HL-60/S4 treated with retinoic acid at 250 ng/mL for 4 days and 3 days (cell line): ENCODE measurements around the gene AGAP3.

Source experiments
- in situ Hi-C: fragments of 300-500 bp; cut with MboI; formaldehyde crosslinking; loops from 2 replicates; pipeline ENCODE4 v1.7.0; 2022; ENCODE audit warnings: low sequenced_read_pairs

AGAP3 gene

GRCh38 chr7:151073990-151074389 lies 12.3 kb upstream of the AGAP3 start:
- in situ Hi-C loops, result no loop called here

DNA sequence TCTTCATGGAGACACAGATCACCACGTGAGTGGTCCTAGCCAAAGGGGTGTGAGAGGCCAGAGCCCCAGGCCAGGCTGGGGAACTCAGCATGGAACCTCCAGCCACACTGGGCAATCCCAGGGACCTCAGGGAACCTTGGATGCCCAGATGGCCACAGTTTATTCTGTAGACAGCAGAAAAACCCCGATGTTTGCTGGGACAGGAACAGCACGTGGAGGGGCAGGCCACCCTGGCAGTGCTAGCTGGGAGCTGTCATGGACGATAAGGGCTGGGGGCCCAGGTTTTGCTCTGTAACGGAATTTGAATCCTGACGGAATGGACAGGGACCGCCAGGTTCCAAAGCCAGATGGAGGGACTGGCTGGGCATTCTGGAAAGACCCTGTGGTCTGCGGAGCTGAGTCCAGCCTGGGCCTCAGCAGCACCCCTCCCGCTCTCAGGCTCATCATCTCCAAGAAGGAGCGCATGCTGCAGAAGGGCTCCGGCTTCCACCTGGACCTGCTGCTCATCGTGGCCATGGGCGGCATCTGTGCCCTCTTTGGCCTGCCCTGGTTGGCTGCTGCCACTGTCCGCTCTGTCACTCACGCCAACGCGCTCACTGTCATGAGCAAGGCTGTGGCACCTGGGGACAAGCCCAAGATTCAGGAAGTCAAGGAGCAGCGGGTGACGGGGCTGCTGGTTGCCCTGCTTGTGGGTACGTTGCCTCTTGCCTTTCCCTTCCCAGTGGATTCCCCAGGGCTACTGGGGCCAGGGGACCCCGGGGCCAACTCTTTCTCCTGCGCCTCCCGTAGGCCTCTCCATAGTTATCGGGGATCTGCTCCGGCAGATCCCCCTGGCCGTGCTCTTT lies 11.2 kb upstream of the AGAP3 start:
- in situ Hi-C loops, result no loop called here

- in situ Hi-C loops, result no loop called here
These were observed 10.7 kb upstream of the AGAP3 start for GRCh38 chr7:151075662-151075971.

DNA sequence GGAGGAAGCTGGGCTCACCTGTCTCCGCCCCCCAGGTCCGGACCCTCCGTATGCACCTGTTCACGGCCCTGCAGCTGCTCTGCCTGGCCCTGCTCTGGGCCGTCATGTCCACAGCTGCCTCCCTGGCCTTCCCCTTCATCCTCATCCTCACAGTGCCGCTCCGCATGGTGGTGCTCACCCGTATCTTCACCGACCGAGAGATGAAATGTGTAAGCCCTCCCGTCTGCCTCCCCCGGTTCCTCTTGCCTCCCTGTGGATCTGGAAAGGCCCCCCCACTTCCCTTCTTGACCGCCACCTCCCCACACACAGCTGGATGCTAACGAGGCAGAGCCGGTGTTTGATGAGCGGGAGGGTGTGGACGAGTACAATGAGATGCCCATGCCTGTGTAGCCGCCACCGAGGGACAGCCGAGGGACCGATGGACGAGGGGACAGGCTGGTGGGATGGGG lies 10.3 kb upstream of the AGAP3 start:
- in situ Hi-C loops, result no loop called here

DNA sequence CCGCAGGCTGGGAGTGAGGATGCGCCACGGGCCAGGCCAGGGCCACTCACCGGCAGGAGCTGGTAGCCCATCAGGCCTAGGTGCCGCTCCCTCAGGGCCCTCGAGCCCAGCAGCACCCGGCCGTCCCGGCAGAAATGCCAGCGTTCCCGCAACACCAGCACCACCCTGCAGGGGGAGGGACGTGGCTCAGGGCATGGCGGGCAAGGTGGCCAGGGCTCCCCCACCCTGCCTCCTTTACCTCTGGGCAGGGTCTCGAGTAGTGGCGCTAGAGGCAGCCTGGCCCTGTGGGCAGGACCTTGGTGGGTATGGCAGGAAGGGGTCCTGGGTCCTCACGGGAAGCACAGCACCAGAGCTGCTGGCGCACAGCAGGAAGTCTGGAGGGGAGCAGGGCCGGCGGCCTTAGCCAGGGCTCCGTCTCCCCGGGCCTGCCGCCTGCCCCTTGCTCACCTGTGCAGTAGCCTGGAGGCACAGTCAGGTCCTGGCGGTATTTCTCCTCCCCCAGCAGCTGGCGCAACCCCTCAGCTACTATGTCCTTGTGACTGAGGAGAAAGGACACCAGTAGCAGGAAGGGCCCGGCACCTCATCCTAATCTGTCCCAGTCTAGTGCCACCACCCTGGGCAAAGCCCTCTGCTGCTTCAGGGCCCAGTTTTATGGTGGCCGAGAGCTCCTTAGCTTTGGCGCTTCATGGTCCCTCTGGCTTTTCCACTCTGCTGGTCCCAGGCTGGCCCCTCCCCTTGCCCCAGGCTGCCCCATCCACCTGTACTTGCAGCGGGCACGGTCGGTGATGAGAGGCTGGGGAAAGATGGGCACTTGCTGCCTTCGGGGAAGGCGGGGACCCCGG lies 9.2 kb upstream of the AGAP3 start:
- in situ Hi-C loops, result no loop called here

DNA sequence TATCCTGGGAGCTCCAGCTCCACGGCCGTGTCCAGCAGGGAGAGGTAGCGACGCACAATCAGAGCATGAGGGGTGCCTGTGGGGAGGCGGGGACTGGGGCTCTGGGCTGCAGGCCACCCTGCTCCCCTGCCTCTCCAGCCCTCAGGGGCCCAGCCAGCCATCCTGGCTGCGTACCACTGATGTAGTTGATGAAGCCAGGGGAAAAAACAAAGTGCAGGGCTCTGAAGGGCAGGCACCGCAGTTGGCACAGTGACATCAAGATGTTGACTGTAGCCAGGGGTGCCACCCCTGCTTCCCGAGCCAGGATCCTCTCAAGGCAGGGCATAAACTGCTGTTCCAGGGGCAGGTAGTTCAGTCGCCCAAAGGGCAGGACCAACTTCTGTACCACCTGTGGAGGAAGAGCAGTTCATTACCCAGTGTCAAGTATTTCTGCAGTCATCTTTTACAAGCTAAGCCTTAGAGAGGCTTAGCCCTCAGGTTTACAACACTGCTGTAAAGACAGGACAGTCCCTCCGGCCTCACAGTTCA lies 8.5 kb upstream of the AGAP3 start:
- in situ Hi-C loops, result no loop called here

DNA sequence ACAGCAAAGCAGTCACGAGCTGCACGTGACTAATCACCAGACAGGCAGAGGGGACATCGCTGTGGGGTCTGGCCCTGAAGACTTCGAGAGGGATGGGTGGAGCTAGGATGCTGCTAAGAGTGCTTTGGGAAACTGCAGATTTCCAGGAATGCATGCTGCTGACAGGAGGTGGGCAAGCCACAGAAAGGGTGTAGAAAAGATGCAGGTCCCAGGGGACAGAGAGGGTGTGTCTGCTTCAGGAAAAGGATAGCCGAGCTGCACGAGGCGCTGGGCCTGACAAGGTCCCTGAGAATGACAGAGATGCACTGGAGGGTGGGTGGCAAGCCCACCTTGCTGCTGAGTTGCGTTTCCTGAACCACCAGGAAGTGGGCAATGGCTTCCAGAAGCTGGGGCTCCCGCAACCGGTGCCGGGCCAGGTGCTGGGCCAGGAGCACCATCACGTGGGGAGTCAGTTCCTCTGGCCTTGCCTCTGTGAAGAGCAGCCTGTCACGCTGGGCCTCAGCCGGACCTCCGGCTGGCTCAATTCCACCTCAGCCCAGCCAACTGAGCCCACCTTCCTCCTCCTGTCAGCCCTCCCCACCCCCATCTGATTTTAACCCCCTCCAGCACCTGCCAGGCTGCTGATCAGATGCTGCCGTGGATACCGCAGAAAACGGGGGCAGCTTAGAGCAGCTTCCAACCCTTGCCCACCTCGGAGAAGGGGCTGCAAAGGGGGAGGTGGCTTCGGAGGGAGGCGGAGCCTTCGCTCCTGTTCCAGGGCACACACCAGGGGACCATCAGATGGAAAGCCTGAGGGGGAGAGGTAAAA lies 7.8 kb upstream of the AGAP3 start:
- in situ Hi-C loops, result no loop called here

GRCh38 chr7:151079199-151079910 lies 6.9 kb upstream of the AGAP3 start:
- in situ Hi-C loops, result no loop called here

DNA sequence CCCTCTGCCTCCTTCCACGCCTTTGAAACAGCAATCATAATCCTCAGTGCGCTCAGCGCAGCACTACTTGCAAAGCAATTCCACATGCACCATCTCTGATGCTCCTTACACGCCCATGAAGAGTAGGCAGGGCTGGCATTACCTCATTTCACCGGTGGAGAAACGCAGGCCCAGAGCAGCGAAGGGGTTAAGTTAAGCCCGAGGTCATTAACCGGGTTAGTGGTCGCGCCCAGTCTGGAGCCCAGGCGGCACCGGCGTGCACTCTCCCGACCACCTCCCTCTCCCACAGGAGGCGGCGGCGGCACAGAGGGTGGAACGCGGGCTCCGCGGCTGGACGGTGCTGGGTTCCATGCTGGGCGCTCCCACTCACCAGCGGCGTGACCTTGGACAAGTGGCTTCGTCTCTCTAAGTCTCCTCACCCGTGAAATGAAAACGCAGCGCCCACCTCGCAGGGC lies 6.2 kb upstream of the AGAP3 start:
- in situ Hi-C loops, result no loop called here

GRCh38 chr7:151080522-151081169 lies 5.6 kb upstream of the AGAP3 start, which contains the start of gene FASTK:
TSS of gene FASTK (minus strand) at chr7:151080809. CDS start at chr7:151080766, 43 bp downstream.
- in situ Hi-C loops, result no loop called here

DNA sequence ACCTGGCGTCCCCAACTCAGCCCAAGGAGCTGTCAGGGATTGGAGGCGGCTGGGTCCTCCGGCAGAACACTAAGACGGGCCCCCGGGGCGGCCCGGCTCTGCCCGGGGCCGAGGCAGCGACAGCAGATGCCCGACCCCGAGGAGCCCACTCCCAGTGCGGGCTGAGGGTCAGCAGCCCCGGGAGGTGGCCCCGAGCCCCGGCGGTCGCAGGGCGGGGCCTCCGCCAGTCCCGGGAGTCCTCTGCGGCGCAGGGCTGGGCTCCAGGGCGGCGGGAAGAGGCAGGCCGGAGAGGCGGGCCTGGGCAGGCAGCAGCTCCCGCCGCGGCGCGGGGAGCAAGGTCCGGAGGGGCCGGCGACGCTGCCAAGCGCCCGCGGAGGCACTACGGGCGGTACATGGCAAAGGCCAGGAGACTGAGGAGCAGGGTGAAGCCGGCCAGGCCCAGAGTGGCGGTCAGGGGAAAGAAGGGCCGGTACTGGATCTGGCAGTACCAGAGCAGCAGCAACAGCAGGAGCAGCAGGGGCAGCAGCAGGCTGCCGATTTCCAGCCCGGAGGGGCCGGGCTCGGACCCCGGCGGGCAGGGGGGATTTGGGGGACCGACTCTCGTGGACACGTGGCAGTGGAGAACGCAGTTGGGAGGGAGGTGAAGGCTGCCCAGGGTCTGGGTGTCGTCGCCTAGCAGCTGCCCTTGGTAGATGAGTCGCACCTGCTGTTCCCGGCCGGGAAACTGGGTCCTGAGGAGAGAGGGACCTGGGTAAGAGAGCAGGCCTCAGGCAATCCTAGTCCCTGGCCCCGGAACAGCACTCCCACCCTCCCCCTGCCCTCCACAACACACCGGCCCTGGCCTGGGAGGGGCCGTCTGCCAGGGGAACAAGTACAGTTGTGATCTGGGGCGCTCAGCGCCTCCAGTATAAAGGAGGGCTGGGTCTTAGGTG lies 4.8 kb upstream of the AGAP3 start:
- in situ Hi-C loops, result no loop called here

DNA sequence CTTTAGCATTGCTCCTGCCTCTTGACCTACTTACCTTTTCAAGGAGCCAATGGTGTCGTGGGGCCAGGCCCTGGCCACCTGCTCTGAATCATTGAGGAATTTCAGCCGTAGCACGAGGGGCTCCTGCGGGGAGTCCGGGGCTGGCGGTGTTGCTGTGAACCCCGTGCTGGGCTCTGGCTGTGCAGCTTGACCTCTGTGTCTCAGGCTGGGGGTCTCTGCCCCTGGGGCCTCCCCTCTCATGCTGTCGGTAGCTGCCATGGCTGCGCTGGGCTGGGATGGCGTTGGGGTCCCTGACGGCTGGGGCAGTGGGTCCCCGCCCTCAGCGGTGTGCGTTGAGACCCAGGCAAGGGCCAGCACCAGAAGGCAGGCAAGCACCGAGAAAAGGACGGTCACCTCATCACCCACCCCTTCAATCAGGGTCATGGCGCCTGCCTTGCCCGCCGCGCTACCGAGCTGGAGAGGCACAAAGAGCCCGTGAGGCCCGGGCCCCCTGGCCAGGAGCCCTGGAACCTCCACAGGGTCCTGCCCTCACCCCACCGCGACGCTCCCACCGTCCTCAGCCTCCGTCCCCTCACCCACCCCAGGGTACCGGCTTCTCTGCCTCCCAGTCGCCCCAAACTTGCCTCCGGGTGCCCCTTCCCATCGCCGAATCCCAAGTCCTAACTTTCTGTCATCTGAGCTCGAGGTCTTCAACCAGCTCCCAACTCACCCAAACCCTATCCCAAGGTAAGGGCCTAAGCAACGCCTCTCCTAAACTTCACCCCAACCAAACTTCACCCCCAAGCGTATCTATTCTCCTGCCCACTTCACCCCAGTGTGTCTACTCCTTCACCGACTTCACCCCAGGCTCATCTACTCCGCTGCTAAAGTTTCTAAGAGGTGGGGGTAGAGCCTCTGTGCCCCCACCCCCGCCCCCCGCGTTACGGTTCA lies 3.9 kb upstream of the AGAP3 start:
- in situ Hi-C loops, result no loop called here

GRCh38 chr7:151083071-151083823 lies 3.0 kb upstream of the AGAP3 start, which contains the start of gene TMUB1:
TSS of gene TMUB1 (minus strand) at chr7:151083493. CDS start at chr7:151082563, 930 bp downstream.
- in situ Hi-C loops, result no loop called here

GRCh38 chr7:151083824-151084160 lies 2.5 kb upstream of the AGAP3 start:
- in situ Hi-C loops, result no loop called here

DNA sequence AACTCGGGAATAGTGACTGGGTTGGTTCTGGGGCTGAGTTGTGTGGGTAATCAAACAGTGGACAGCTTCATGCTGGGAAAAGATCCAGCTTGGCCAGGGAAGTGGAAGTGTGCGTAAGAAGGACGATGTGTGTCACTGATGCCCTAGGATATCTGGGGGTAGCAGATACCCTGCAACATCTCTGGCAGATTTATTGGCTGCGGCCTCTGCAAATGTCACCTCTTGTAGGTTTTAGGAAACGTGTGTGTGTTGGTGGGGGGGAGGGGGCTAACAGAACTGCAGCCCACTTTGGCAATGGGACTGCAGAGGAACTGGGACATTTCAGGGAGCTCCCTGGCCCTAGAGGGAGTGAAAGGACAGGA lies 965 bp upstream of the AGAP3 start:
- in situ Hi-C loops, result no loop called here

GRCh38 chr7:151086802-151087244 lies 548 bp downstream of the AGAP3 start:
- in situ Hi-C loops, result no loop called here
